Measurements from ENCODE around the gene GALNS.
"Not testable (repeated sequence)": the region's sequence is repeated elsewhere in the genome, so short reads cannot be mapped to it uniquely, and the experiment has no call there.

The GALNS gene, protein sequence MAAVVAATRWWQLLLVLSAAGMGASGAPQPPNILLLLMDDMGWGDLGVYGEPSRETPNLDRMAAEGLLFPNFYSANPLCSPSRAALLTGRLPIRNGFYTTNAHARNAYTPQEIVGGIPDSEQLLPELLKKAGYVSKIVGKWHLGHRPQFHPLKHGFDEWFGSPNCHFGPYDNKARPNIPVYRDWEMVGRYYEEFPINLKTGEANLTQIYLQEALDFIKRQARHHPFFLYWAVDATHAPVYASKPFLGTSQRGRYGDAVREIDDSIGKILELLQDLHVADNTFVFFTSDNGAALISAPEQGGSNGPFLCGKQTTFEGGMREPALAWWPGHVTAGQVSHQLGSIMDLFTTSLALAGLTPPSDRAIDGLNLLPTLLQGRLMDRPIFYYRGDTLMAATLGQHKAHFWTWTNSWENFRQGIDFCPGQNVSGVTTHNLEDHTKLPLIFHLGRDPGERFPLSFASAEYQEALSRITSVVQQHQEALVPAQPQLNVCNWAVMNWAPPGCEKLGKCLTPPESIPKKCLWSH

DNA sequence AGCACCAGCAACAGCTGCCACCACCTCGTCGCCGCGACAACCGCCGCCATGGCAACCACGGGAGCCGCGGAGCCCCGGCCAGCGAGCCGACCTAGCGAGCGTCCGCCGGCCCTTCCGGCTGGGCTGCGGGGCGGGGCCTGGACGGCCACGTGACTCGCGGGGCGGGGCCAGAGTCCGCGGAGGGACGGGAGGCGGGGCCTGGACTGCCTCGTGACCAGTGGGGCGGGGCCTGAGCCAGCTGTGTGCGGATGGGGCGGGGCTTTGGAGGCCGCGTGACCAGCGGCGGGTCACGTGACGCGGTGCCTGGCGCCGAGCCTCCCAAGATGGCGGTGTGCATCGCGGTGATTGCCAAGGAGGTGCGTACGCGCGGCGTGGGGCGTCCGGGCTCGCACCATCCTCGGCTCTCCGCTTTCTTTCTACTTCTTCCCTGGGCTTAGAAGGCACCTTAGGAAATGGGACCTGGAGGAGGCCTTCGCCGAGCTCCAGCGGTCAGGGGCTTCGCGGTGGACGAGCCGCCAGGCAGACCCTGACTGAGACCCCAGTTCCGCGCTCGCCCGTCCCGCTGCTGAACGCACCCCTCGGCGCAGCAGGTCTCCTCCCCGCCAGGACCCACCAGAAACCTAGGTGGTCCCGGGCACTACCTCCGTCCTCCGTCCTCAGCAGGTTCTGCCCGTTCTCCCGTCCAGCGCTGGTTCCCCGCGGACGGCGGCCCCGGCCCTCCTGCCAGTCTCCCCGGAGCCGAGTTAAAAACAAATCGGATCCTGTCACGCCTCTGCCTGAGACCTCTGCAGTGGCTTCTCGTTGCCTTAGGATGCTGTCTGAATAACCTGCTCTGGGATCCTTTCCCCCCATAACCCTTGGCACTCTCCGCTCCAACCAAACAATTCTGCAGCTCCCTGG is at the start of gene GALNS, which contains the start of gene TRAPPC2L:
Gene GALNS, minus strand, starts transcription at position 120 of the 900 bp plus-strand sequence. Its CDS starts 70 bp downstream, at position 50.
Gene TRAPPC2L, plus strand, starts transcription at position 300 of the 900 bp plus-strand sequence. Its CDS starts 24 bp downstream, at position 324.
- peak; percentile 92 for DNase-seq (ENCODE audit: low spot score)

DNA sequence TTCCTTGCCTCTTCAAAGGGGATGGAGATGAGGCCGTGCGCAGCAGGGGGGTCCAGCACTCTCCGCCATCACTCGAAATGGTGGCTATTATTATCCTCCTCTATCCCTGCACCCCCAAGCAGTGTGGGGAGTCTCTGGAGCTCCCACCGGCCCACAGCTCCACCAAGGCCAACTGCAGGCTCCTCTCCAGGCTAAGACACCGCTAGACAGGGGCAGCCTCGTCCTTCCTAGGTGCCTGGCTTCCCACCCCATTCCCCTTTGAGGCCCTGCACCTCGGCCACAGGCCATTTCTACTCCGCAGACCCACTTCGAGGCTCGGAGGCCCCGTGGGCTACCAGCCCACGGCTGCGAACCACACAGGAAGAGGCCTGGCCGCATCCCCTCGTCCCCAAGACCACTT is 49.3 kb upstream of the GALNS start:
- DNase-seq (ENCODE audit: low spot score): no peak

DNA sequence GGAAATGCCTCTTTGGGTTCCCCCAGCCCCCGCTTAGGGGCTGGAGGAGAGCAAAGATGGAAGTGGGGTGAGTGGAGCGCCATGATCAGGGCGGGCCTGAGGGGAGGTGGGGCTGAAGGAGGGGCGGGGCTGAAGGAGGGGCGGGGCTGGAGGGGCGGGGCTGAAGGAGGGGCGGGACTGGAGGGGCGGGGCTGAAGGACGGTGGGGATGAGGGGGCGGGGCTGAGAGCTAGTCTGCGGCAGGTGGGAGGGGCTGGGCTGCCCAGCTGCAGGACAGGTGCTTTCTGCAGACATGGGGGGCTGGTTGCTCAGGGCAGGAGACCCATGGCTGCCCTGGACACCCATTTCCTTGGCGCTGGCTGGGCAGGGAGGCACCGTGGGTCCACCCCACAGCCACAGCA is 48.8 kb upstream of the GALNS start:
- DNase-seq (ENCODE audit: low spot score): no peak

DNA sequence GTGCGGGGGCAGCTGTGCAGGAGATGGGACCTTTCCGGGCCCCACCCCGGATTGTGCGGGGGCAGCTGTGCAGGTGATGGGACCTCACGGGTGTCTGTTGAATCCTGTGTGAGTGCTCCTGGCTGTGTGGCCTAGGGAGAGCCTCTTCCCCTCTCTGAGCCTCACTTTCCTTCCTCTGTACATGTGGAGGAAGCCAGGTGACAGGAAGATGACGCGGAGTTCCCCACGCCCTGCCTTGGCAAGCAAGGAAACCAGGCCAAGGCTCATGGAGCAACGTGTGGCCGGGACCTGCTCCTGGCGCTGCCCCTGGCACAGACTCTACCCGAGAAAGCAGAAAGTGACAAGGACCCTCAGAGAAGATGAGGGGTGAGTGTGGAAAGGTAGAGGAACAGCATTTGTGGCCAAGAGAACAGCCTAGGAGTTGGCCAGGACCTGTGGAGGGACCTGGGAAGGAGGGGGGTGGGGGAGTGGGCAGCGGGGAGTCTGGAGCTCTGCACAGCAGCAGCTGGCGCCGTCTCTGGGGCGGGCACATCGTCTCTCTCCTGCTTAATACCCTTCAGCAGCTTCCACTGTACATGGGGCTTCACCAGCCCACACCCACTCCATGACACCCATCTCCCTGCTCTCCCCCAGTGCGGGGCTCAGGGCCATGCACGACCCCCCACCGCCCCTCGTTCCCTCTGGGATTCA is 48.1 kb upstream of the GALNS start:
- DNase-seq (ENCODE audit: low spot score): peak; percentile 21

DNA sequence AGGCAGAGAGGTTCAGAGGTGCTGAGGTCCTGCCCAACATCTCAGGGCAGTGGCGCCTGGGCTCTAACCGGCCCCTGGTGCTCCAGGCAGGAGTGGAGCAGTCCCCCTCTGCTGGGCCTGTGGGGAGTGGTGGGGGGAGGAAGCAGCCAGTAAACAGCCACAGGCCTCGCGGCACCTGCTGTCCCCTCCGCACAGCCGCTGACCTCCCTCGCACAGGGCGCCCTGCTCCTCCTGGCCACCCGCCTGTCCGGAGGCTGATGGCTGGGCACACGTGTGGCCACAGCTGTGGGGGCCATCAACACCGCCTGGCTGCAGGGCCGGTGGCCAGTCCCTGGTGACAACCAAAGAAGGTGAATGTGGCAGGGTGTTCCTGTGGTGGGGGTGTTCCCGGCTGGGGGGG is 46.5 kb upstream of the GALNS start:
- DNase-seq (ENCODE audit: low spot score): no peak

DNA sequence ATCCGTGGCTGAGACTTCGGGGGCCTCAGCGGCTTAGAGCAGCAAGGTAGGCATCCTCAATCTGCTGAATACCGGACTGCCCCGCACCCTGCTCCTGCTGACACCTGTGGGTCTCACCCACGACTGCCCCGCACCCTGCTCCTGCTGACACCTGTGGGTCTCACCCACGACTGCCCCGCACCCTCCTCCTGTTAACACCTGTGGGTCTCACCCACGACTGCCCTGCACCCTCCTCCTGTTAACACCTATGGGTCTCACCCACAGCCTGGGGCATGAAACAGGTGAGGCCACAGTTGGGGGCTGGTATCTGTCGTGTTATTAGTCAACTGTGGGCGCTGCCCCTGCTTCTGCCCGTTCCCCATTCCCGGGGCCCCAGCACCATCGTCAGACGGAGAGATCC is 46.0 kb upstream of the GALNS start:
- DNase-seq (ENCODE audit: low spot score): no peak

DNA sequence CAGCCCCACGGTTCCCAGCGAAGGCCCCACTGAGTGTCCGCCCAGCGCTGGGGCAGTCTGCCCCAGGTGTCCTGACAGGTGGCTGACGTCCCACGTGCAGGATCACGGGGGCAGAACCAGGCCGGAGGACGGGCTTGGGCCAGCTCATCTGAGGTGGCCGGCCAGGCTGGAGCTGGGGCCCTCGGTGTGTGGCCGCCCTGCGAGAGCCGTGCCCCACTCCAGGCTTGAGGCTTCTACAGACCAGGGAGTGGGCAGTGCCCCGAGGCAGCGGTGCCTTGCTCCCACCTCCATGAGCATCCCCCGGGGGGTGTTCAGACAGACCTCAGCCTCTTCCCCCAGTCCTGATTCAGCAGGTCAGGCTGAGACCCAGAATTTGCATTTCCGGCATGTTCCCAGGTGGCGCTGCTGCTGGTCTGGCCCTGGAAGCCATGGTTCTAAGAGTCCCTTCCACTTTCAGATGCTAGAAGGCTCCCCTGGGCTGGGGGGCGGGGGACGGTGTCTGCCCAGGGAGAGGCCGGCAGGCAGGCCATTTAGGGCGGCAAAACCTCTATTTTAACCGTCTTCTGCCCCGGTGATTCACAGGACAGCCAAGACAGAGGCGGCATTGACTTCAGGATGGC is 45.1 kb upstream of the GALNS start:
- DNase-seq (ENCODE audit: low spot score): no peak

DNA sequence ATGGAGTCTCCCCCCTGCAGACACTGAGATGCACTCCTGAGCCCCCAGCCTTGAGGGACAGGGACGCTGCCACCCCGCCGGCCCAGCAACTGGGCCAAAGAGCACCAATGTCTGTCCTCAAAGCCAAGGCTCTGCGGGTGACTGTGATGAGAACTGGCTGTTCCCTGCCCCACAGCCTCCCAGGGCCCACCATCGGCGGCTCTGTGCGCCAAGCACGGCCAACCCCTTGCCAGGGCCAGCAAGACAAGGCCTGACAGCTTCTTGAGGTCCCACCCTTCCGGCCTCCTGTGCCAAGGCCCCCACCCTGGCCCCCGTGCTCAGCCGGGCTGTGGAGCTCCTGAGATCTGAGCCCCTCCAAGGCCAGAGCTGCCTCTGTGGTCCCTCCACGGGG is 43.9 kb upstream of the GALNS start:
- DNase-seq (ENCODE audit: low spot score): no peak

DNA sequence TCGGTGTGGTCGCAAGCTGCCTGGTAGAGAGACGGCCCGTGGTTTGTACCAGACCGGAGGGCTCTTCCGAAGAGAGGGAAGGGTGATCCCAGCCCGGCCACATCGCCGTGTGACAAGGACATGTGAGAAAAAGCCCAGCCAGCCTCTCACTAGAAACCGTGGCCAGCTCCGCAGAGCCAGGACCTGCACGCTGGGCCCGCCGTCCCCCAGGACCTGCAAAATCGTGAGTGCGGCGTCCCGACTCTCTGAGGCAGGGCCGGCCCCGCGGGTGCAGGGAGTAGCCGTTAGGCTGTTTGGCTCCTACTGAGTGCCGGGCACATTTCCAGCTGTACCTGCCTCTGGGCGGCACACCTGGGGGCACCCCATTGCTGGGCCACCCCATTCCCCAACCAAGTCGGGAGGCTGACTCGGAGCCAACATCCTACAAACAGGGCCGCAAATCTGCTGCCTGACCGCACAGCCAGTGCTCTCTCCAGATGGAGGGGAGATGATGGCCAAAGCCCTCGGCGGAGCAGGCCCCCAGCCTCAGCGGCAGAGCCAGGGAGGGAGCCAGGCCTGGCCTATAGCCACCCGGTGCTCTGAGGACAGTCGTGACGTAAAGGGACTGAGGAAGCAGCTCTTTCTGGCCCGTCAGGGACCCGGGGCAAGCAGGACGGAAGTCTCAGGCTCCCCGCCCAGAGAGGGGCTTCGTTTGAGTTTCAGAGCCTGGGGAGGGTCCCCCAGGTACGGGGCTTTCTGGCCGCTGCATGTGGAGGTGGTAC is 43.3 kb upstream of the GALNS start:
- DNase-seq (ENCODE audit: low spot score): no peak

DNA sequence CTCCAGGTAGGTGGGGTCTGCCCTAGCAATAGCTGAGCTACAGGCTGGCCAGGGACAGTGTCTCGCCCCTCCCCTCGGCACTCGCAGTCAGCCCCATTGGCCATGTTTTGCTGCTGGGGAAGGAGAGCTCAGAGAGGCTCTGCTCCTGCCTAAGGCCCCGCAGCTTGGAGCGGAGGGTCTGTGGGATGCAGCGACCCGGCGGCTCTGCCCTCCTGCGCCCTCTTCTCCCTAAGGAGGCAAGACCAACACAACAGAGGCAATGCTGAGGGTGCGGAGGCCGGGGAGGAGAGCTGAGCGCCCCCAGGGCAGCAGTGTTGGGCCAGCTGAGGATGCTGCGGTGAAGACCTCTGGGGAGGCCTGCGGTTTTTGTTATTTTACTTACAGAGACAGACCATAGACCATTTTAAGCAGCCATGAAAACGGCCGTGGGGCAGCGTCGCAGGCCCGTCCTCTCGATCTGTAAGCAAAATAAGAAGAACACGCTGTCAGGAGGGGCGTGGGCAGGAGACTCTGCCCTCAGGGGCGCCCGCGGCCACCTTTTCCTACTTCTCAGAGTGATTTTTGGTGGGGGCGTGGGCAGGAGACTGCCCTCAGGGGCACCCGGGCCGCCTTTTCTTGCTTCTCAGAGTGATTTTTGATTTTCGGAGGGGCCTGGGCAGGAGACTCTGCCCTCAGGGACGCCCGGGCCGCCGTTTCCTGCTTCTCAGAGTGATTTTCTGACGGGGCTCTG is 41.1 kb upstream of the GALNS start:
- DNase-seq (ENCODE audit: low spot score): no peak

DNA sequence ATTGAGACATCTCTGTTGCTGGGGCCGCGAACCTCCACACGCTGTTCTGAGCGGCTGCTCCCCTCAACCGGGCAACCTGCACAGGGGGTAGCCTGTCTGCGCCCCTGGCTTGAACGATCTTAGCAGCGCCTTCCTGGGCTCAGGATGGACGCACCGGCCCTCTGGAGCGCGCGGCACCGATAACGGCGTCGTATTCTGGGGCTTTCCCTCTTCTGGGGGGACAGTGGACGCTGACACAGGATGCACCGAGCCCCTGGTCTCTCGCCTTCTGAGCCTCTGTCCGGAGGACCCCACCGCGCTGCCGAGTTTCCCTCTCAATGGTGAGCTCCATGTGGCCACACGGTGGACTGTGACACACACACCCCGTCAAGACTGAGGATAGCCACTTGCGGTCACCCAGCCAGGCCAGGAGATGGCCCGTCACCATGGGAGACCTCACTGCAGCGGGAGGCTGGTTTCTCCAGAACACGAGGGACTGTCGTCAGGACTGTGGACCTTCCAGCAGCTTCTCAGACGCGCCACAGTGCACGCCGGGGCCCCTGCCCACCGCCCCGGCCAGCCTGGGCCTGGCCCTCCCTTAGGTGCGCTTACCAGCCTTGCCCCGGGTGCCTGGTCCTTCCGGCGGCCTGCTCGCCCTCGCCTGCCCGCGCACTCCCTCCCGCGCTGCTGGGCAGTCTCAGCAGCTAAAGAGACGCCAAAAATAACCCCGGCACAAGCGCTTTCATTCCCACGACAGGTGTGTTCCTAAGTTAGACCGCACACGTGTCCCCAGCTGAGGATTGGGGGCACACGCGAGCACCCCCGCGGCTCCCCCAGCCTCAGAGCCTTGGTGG is 39.7 kb upstream of the GALNS start:
- DNase-seq (ENCODE audit: low spot score): no peak

DNA sequence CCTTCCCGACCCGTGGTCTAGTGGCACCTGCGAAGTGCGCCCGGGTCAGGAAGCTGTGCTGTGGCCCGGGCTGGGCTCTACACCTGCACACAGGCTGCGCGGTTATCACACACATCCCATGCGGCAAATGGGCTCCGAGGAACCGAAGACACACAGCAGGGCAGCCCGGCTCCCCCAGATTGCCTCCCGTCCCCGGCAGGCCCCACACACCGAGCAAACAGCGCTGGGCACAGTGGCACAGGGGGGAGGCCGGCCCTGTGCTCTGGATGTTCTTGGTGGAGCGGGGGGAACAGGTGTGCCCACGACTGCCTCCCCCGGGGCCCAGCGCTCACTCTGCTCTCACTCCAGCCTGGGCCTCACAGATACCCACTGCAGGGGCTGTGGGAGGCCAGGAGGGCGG is 38.6 kb upstream of the GALNS start:
- DNase-seq (ENCODE audit: low spot score): no peak

DNA sequence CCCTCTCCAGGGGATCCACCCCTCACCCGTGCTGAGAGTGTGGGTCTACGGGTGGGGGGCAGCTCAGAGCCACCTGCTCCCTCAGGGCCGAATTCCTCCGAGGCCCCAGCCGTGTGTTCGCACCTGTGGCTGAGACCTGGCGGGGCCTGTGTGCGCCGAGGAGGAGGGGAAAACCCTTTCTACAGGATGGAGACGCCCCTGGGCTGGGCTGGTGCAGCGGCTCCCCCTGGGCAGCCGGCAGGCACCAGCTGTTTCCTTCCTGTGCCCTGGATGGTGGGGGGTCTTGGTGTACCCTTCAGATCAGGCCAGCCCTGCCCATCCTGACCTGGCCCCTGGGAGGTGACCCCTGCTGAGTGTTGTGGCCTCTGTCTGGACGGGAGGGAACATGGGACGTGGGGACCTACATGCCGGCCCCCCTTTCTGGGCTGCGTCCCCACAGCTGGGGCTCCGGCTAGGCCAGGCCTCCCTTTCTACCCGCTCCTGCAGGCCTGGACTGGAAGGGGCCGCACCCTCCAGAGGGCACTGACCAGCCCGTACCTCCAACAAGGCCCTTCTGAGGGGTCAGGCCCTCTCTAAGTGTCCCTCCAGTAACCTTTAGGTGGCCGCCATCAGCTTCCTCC is 38.0 kb upstream of the GALNS start:
- DNase-seq (ENCODE audit: low spot score): no peak

DNA sequence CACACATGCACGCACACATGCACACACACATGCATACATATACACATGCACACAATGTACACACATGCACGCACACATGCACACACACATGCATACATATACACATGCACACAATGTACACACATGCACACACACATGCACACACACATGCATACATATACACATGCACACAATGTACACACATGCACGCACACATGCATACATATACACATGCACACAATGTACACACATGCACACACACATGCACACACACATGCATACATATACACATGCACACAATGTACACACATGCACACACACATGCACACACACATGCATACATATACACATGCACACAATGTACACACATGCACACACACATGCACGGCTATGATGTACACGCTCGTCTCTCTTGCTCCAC is 37.5 kb upstream of the GALNS start:
- not testable (repeated sequence) for DNase-seq (ENCODE audit: low spot score)

DNA sequence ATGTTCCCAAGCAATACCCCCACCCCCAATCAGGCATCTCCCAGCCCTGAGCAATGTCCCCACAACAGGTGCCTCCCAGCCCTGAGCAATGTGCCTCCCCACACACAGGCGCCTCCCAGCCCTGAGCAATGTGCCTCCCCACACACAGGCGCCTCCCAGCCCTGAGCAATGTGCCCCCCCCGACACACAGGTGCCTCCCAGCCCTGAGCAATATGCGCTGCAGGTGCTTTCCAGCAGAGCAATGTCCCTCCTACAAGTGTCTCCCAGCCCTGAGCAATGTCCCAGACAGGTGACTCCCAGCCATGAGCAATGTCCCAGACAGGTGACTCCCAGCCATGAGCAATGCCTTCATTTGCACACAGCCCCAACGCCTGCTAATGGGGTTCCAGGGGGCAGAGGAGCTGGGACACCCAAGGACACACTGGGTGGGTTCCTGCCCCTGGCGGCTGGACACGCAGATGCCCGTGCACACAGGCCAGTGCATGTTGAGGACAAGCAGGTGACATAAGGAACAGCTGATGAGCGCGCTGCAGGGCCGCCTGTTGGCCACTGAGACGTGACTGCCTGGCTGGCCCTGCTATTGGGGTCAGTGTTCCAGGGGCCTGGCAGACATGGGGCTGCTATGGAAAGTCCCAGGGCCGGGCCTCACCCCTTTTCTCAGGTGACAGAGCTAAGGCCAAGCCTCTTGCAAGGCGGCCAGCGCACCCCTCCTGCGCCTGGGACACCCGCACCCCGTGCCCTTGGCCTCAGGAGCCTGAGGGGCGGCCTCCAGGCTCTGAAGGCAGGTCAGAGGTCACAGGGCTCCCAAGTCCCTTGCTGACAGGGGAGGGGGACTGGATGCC is 36.6 kb upstream of the GALNS start:
- DNase-seq (ENCODE audit: low spot score): no peak

DNA sequence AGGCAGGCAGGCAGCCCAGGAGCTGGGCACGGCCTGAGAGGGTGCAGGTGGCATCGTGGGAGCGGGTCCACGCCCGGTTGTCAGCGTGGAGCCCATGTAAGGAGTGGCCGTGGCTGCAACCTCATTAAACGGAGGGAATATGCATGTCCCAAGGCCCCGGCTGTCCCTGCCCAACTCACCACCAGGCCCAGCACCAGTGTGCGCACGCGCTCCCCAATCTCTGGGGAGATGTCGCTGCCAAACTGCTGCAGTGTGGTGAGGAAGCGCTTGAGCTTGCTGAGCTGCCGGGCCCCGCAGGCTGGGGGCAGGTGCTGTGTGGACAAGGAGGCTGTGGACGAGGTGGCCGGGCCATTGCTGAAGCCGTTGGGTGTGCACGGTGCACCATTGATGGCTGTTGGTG is 35.3 kb upstream of the GALNS start:
- no peak for DNase-seq (ENCODE audit: low spot score)

DNA sequence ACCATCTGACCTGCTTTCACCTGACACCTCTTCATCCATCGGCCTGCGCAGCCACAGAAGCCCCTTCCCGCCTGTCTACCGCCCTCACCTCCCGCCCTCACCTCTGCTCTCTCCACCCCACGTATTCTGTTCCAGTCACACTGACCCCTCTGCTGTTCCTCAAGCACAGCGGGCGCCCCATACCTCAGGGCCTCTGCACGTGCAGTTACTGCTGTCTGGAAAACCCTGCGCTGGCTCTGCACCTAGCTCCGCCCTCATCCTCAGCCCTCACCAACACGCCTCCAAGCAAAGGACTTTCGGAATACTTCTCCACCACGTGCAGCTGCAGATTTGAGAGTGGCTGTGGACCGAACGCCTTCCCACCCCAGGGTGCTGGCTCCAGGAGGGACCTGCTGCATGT is 34.3 kb upstream of the GALNS start:
- DNase-seq (ENCODE audit: low spot score): no peak
